Measurements from ENCODE around the gene TBKBP1. TPM values are rescaled to one million over a fixed set of nuclear protein-coding genes. Genes with fewer than 3 reads are reported as not detected.

The TBKBP1 gene
- total and polyA plus RNA-seq, 9 of the 15 experiments (the other 6 are each of a cell fraction or from before 2014, with no cell fraction given) = 0.03 to 15.6 (median 6.8) TPM

GRCh38 chr17:47687328-47687690, 6.7 kb upstream of the TBKBP1 start (continued):
- TF ChIP-seq ZBTB12 (CRISPR knock-in tag; IDR thresholded peaks at IDR 0.05) (no peak), NFIX (CRISPR knock-in tag; IDR thresholded peaks at IDR 0.05; ENCODE audit: low read depth) (no peak), KLF13 (tag; IDR thresholded peaks at IDR 0.05; ENCODE audit: borderline replicate concordance, low read depth) (no peak), ZNF644 (tag; IDR thresholded peaks at IDR 0.05; ENCODE audit: low read depth) (no peak), ARID3A (IDR thresholded peaks at IDR 0.05; ENCODE audit: borderline replicate concordance, low read depth, low read length) (no peak), XRCC4 (IDR thresholded peaks at IDR 0.05; ENCODE audit: extremely low read depth, insufficient read depth, insufficient read length) (no peak), ILF3 (IDR thresholded peaks at IDR 0.05; ENCODE audit: borderline replicate concordance) (no peak), ZNF436 (CRISPR knock-in tag; IDR thresholded peaks at IDR 0.05) (no peak)

- Histone ChIP-seq H3K9ac (ENCODE audit: insufficient read depth in 1 of 2, low read depth in 2 of 2, low read length in 2 of 2) (no peak overlapping the region), H3K4me1 (replicated peaks in 1 of 2; ENCODE audit: control insufficient read depth in 2 of 2, insufficient read depth in 2 of 2, low read length in 2 of 2) (peaks cover 0 to under 1% of the 10 kb centered on the region in 2 experiments; a peak in 2 of 5 replicates), H3K4me3 (no peak overlapping the region), H3K79me2 (ENCODE audit: control insufficient read depth, insufficient read depth, low read length) (no peaks in the 10 kb centered on the region), H3K4me2 (ENCODE audit: insufficient read depth, low read length) (no peak overlapping the region), H3K36me3 (ENCODE audit: control insufficient read depth, insufficient read depth, low read length) (peaks cover 34% of the 10 kb centered on the region), H3K27me3 (ENCODE audit: control insufficient read depth in 2 of 2, insufficient read depth in 2 of 2, low read length in 2 of 2) (no peaks in the 10 kb centered on the region), H3K9me3 (replicated peaks; ENCODE audit: control insufficient read depth, insufficient read depth, low read depth, low read length) (no peaks in the 10 kb centered on the region), H2AFZ (ENCODE audit: low read depth, low read length) (no peak overlapping the region), H3K27ac (ENCODE audit: extremely low read depth, low read depth, low read length) (no peak overlapping the region; the same call in 2 of the 3 replicates), H4K20me1 (replicated peaks; ENCODE audit: control insufficient read depth, insufficient read depth, low read length) (no peaks in the 10 kb centered on the region; the same call in 1 of the 2 replicates), H3K9me1 (ENCODE audit: control insufficient read depth, insufficient read depth, low read length) (no peaks in the 10 kb centered on the region)
- peak in 2 of 4 experiments; percentile 37 for DNase-seq (ENCODE audit: extremely low read depth in 1 of 4, low spot score in 3 of 4)
- intact Hi-C loops (cut with micrococcal nuclease) (no loop called here), in situ Hi-C loops (cut with MboI) (no loop called here)
- CTCF ChIA-PET (ENCODE audit: low intra/inter-chr PET ratio) = no interaction called here
- peak; percentile 54 for ATAC-seq
- FAIRE-seq = no peak
- no TSS peak for BruUV-seq (replicated peaks)
- 87% methylated on average over 1 of the region's 1 CpG for WGBS (ENCODE audit: insufficient coverage, low coverage, missing lambda C conversion rate)
- POLR2A ChIA-PET = interaction anchor here (0.6 to 3.6 kb wide), 6 partner anchors 10 to 93 kb away, joined by 3 to 30 read pairs (median 4); no protein-coding TSS in a partner anchor
- no peak for TF ChIP-seq RFX1 (IDR thresholded peaks at IDR 0.05)
- TF ChIP-seq, protein P1, sequence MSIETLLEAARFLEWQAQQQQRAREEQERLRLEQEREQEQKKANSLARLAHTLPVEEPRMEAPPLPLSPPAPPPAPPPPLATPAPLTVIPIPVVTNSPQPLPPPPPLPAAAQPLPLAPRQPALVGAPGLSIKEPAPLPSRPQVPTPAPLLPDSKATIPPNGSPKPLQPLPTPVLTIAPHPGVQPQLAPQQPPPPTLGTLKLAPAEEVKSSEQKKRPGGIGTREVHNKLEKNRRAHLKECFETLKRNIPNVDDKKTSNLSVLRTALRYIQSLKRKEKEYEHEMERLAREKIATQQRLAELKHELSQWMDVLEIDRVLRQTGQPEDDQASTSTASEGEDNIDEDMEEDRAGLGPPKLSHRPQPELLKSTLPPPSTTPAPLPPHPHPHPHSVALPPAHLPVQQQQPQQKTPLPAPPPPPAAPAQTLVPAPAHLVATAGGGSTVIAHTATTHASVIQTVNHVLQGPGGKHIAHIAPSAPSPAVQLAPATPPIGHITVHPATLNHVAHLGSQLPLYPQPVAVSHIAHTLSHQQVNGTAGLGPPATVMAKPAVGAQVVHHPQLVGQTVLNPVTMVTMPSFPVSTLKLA (conservative IDR thresholded peaks at IDR 0.05) = no peak
- peak; percentile 62; the same call in 1 of the 2 replicates for TF ChIP-seq TFAP4 (CRISPR knock-in tag; IDR thresholded peaks at IDR 0.05; ENCODE audit: borderline replicate concordance)
- TF ChIP-seq ZKSCAN1 (IDR thresholded peaks at IDR 0.05; ENCODE audit: low read depth, low read length) = no peak
- TF ChIP-seq ZC3H8 (IDR thresholded peaks at IDR 0.05) = no peak
Measured at GRCh38 chr17:47687748-47688147, 6.2 kb upstream of the TBKBP1 start.
